OCI-LY3 (cell line): ENCODE data around the gene ATP6V0A1.

Source experiments
- H2AFZ ChIP-seq: fragments of 200-600, 300-600 bp; shearing (Covaris generic); 2 replicates; pipeline ENCODE4 v1.6.0; 2014; ENCODE audit warnings: antibody characterized with exemption, low read depth, low read length
- H3K27ac ChIP-seq: fragments of 200-600, 300-600 bp; sonication (generic); 2 replicates; pipeline ENCODE4 v1.5.1; 2014; ENCODE audit warnings: mild to moderate bottlenecking, low read length, moderate library complexity, mixed read lengths
- H3K27me3 ChIP-seq: fragments of 200-600, 300-600 bp; sonication (generic); 2 replicates; pipeline ENCODE4 v1.6.1; 2014; ENCODE audit warnings: low read depth, low read length, mixed read lengths
- H3K36me3 ChIP-seq: fragments of 200-600, 300-600 bp; sonication (generic); replicated peaks from 2 replicates; pipeline ENCODE3; 2014; ENCODE audit warnings: low read depth, low read length, mixed read lengths
- H3K4me1 ChIP-seq: fragments of 300-600, 200-600 bp; sonication (generic); 2 replicates; pipeline ENCODE4 v1.6.1; 2014; ENCODE audit warnings: low read length, mixed read lengths
- H3K4me2 ChIP-seq: fragments of 200-600, 300-600 bp; sonication (generic); 2 replicates; pipeline ENCODE4 v1.6.1; 2014; ENCODE audit warnings: low read length, mixed read lengths
- H3K4me3 ChIP-seq: fragments of 300-600, 200-600 bp; sonication (generic); 2 replicates; pipeline ENCODE4 v1.5.1; 2014; ENCODE audit warnings: antibody characterized with exemption, mild to moderate bottlenecking, low read length, moderate library complexity
- H3K79me2 ChIP-seq: fragments of 300-600, 200-600 bp; shearing (Covaris generic); 2 replicates; pipeline ENCODE4 v1.6.1; 2014; ENCODE audit warnings: mild to moderate bottlenecking, low read length, mixed read lengths
- H3K9ac ChIP-seq: fragments of 300-600, 200-600 bp; shearing (Covaris generic); 2 replicates; pipeline ENCODE4 v1.6.0; 2014; ENCODE audit warnings: mild to moderate bottlenecking, low read length, moderate library complexity
- H3K9me3 ChIP-seq: fragments of 200-600, 300-600 bp; shearing (Covaris generic); 2 replicates; pipeline ENCODE4 v1.6.1; 2014; ENCODE audit warnings: low read length, mixed read lengths; ENCODE audit not compliant: insufficient read depth
- H4K20me1 ChIP-seq: fragments of 200-600, 300-600 bp; sonication (generic); 2 replicates; pipeline ENCODE4 v1.6.1; 2016; ENCODE audit warnings: low read length, mixed read lengths; ENCODE audit not compliant: insufficient read depth
- EZH2phosphoT487 ChIP-seq: fragments of 200-600 bp; shearing (Covaris generic); IDR thresholded peaks from 2 replicates; pipeline ENCODE4 v1.6.1; 2018; ENCODE audit warnings: antibody characterized with exemption, mixed run types, low read depth
- TF ChIP-seq, protein P1 (sequence below): fragments of 200-600, 300-600 bp; sonication (generic); IDR thresholded peaks from 2 replicates; pipeline ENCODE4 v1.5.1; 2014; ENCODE audit warnings: antibody characterized with exemption, low read length, low read depth

ATP6V0A1 gene

DNA sequence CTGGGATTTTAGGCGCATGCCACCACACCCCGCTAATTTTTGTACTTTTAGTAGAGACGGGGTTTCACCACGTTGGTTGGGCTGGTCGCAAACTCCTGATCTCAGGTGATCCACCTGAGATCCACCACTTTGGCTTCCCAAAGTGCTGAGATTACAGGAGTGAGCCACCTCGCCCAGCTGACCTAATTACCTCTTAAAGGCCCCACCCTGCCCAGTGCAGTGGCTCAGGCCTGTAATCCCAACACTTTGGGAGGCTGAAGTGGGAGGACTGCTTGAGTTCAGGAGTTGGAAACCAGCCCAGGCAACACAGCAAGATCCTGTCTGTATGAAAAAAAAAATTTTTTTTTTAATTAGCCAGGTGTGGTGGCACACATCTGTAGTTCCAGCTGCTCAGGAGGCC lies 100.4 kb downstream of the ATP6V0A1 start:
- Histone ChIP-seq H3K79me2 (peaks cover 33% of the 10 kb centered on the region), H3K4me2 (no peak overlapping the region), H3K27me3 (no peaks in the 10 kb centered on the region), H3K9ac (no peak overlapping the region), H4K20me1 (no peaks in the 10 kb centered on the region), H3K27ac (no peak overlapping the region), H2AFZ (no peak overlapping the region), H3K36me3 (no peaks in the 10 kb centered on the region), H3K4me3 (no peak overlapping the region), H3K9me3 (no peaks in the 10 kb centered on the region), H3K4me1 (peaks cover 22% of the 10 kb centered on the region)
- TF ChIP-seq, protein P1, sequence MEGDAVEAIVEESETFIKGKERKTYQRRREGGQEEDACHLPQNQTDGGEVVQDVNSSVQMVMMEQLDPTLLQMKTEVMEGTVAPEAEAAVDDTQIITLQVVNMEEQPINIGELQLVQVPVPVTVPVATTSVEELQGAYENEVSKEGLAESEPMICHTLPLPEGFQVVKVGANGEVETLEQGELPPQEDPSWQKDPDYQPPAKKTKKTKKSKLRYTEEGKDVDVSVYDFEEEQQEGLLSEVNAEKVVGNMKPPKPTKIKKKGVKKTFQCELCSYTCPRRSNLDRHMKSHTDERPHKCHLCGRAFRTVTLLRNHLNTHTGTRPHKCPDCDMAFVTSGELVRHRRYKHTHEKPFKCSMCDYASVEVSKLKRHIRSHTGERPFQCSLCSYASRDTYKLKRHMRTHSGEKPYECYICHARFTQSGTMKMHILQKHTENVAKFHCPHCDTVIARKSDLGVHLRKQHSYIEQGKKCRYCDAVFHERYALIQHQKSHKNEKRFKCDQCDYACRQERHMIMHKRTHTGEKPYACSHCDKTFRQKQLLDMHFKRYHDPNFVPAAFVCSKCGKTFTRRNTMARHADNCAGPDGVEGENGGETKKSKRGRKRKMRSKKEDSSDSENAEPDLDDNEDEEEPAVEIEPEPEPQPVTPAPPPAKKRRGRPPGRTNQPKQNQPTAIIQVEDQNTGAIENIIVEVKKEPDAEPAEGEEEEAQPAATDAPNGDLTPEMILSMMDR: no peak
- TF ChIP-seq EZH2phosphoT487: no peak

DNA sequence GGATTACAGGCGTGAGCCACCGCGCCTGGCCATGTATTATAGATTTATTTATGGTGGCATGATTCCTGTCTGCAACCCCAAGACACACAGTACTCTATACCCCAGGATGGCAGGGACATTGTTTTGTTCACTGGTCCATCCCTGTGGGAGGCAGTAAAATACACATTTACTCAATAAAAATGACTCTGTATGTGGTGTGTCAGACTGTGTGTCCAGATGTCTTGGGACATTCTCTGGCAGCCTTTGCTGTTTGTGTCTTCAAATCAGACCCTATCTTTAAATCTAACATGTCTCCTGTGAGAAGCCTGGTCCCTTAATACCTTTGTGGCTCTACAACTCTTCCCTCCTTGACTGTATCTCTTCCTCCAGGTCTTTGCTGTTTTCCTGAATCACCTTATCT lies 101.6 kb downstream of the ATP6V0A1 start:
- no peak for TF ChIP-seq EZH2phosphoT487
- TF ChIP-seq, protein P1: no peak
- Histone ChIP-seq H4K20me1 (no peaks in the 10 kb centered on the region), H3K4me2 (no peak overlapping the region), H3K9me3 (no peaks in the 10 kb centered on the region), H3K9ac (no peak overlapping the region), H3K36me3 (peaks cover 11% of the 10 kb centered on the region), H3K27me3 (no peaks in the 10 kb centered on the region), H3K27ac (no peak overlapping the region), H3K4me1 (peaks cover 20% of the 10 kb centered on the region), H3K4me3 (no peak overlapping the region), H2AFZ (no peak overlapping the region), H3K79me2 (peaks cover 29% of the 10 kb centered on the region)

DNA sequence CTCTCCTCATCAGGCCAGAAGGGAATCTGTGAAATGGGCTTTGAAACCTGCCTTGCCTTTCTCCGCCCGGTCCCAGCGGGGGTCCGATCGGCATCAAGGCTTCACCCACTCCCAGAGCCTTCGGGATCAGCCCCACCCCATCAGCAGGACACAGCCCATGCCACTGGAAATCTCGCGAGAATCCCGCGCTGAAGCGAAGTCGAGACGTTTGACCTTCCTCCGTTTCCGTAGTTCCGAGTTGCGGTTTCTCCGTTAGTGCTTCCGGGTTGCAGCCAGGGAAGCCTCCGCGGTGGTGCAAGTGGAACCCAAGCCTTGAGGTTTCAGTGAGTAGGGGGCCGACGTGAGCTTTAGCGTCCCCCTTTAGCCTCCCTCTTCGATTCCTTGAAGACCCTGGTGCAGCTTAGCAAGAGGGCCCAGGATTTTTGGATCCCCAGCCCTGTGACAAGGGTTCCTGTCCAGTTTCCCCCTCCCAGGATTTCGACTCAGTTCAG lies 103.3 kb downstream of the ATP6V0A1 start, which contains the start of gene COASY:
Gene COASY, plus strand, starts transcription at position 252 of the 491 bp plus-strand sequence. CDS start 475 bp downstream, outside the sequence.
- Histone ChIP-seq H3K79me2 (peaks cover 29% of the 10 kb centered on the region), H3K4me1 (peaks cover 22% of the 10 kb centered on the region), H3K27me3 (no peaks in the 10 kb centered on the region), H3K27ac (peak within 1 kb of the TSS; percentile 52), H3K9ac (peak within 1 kb of the TSS; percentile 87), H3K9me3 (no peaks in the 10 kb centered on the region), H3K4me3 (peak within 1 kb of the TSS; percentile 85), H3K4me2 (peak within 1 kb of the TSS; percentile 97), H3K36me3 (peaks cover 17% of the 10 kb centered on the region), H4K20me1 (no peaks in the 10 kb centered on the region), H2AFZ (peak within 1 kb of the TSS; percentile 97)
- no peak for TF ChIP-seq EZH2phosphoT487
- TF ChIP-seq, protein P1: no peak

DNA sequence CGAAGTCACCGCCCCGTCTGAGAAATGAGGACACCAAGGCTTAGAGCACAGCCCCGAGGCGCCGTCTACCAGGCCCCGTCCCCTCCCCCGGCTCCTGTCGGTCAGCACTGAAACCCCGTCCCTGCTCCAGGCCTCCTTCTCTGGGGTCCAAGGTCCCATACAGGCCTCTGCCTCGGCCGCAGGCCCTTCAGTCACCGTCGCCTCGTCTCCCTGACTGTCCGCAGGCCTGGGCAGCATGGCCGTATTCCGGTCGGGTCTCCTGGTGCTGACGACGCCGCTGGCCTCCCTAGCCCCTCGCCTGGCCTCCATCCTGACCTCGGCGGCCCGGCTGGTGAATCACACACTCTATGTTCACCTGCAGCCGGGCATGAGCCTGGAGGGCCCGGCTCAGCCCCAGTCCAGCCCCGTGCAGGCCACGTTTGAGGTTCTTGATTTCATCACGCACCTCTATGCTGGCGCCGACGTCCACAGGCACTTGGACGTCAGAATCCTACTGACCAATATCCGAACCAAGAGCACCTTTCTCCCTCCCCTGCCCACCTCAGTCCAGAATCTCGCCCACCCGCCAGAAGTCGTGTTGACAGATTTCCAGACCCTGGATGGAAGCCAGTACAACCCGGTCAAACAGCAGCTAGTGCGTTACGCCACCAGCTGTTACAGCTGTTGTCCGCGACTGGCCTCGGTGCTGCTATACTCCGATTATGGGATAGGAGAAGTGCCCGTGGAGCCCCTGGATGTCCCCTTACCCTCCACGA lies 103.9 kb downstream of the ATP6V0A1 start:
- Histone ChIP-seq H3K9ac (peak overlapping the region; percentile 87), H3K9me3 (no peaks in the 10 kb centered on the region), H3K27ac (peak overlapping the region; percentile 52), H2AFZ (no peak overlapping the region), H3K4me2 (peak overlapping the region; percentile 97), H3K79me2 (peaks cover 35% of the 10 kb centered on the region), H4K20me1 (no peaks in the 10 kb centered on the region), H3K4me1 (peaks cover 22% of the 10 kb centered on the region), H3K4me3 (peak overlapping the region; percentile 85), H3K27me3 (no peaks in the 10 kb centered on the region), H3K36me3 (peaks cover 17% of the 10 kb centered on the region)
- TF ChIP-seq EZH2phosphoT487: no peak
- TF ChIP-seq, protein P1: no peak
